Astrocyte (in vitro differentiated cells and primary cell): ENCODE measurements around the gene GKN2. TPM values are rescaled to one million over a fixed set of nuclear protein-coding genes. Genes with fewer than 3 reads are reported as not detected.

Experiments
- DNase-seq: peaks from one replicate; pipeline ENCODE4 v3.0.0-alpha.2; 2010; ENCODE audit warnings: low read depth
- FAIRE-seq: peaks from 2 replicates; lab custom pipeline; 2011; peaks lifted over from hg19 to GRCh38; lab: Jason Lieb, UNC
- H2AFZ ChIP-seq: 2 replicates; pipeline ENCODE4 v1.6.0; 2012; ENCODE audit warnings: low read depth, low read length, inconsistent platforms
- H3K27ac ChIP-seq: 2 replicates; pipeline ENCODE4 v1.5.1; 2011; ENCODE audit warnings: low read depth, low read length, inconsistent platforms
- H3K27me3 ChIP-seq: 2 replicates; pipeline ENCODE4 v1.6.0; 2011; ENCODE audit warnings: low read length, inconsistent platforms; ENCODE audit not compliant: insufficient read depth
- H3K36me3 ChIP-seq: 2 replicates; pipeline ENCODE4 v1.5.1; 2011; ENCODE audit warnings: low read length, inconsistent platforms; ENCODE audit not compliant: insufficient read depth
- H3K4me1 ChIP-seq: 2 replicates; pipeline ENCODE4 v1.5.1; 2011; ENCODE audit warnings: low read length, inconsistent platforms; ENCODE audit not compliant: insufficient read depth
- H3K4me2 ChIP-seq: 2 replicates; pipeline ENCODE4 v1.6.0; 2012; ENCODE audit warnings: low read length, inconsistent platforms
- H3K4me3 ChIP-seq: 2 replicates; pipeline ENCODE4 v1.5.1; 2011; ENCODE audit warnings: low read depth, mild to moderate bottlenecking, low read length, inconsistent platforms; ENCODE audit not compliant: insufficient read depth
- H3K79me2 ChIP-seq: 2 replicates; pipeline ENCODE4 v1.6.0; 2012; ENCODE audit warnings: mild to moderate bottlenecking, low read length, inconsistent platforms; ENCODE audit not compliant: insufficient read depth
- H3K9ac ChIP-seq: 2 replicates; pipeline ENCODE4 v1.6.0; 2012; ENCODE audit warnings: mild to moderate bottlenecking, low read length, inconsistent platforms
- H3K9me3 ChIP-seq: 2 replicates; pipeline ENCODE4 v1.5.1; 2012; ENCODE audit warnings: low read depth, mild to moderate bottlenecking, low read length, inconsistent platforms; ENCODE audit not compliant: insufficient read depth
- H4K20me1 ChIP-seq: 2 replicates; pipeline ENCODE4 v1.6.0; 2012; ENCODE audit warnings: low read length, inconsistent platforms; ENCODE audit not compliant: insufficient read depth
- H3K27ac Mint-ChIP-seq: one replicate; pipeline ENCODE4 v1.8.0; 2021; ENCODE audit warnings: mild to moderate bottlenecking, mixed read lengths; ENCODE audit not compliant: unreplicated experiment
- H3K27me3 Mint-ChIP-seq: one replicate; pipeline ENCODE4 v1.8.0; 2021; ENCODE audit warnings: low read depth, mixed read lengths; ENCODE audit not compliant: unreplicated experiment
- H3K36me3 Mint-ChIP-seq: one replicate; pipeline ENCODE4 v1.8.0; 2021; ENCODE audit warnings: low read depth, mixed read lengths; ENCODE audit not compliant: unreplicated experiment
- H3K4me1 Mint-ChIP-seq: one replicate; pipeline ENCODE4 v1.8.0; 2021; ENCODE audit warnings: low read depth, mixed read lengths; ENCODE audit not compliant: unreplicated experiment
- H3K4me3 Mint-ChIP-seq: one replicate; pipeline ENCODE4 v1.8.0; 2021; ENCODE audit warnings: mild to moderate bottlenecking, moderate library complexity, mixed read lengths; ENCODE audit not compliant: unreplicated experiment
- H3K9me3 Mint-ChIP-seq: one replicate; pipeline ENCODE4 v1.8.0; 2021; ENCODE audit warnings: mild to moderate bottlenecking, mixed read lengths; ENCODE audit not compliant: unreplicated experiment
- EZH2 ChIP-seq: IDR thresholded peaks from 2 replicates; pipeline ENCODE4 v1.6.1; 2012; ENCODE audit warnings: mild to moderate bottlenecking, low read length, inconsistent platforms; ENCODE audit not compliant: insufficient read depth
- total RNA-seq: library from RNA; stranded (reverse); gene quantifications from 2 replicates; pipeline ENCODE4 v1.2.1, GENCODE V29; 2021
- TF ChIP-seq, protein P1 (sequence below): IDR thresholded peaks from 2 replicates; pipeline ENCODE4 v1.5.1; 2011; ENCODE audit warnings: low read depth, mild to moderate bottlenecking, inconsistent platforms, low read length, moderate library complexity; ENCODE audit not compliant: insufficient read depth

The GKN2 gene
- total RNA-seq, 1 donor from 2014 or later: not detected

DNA sequence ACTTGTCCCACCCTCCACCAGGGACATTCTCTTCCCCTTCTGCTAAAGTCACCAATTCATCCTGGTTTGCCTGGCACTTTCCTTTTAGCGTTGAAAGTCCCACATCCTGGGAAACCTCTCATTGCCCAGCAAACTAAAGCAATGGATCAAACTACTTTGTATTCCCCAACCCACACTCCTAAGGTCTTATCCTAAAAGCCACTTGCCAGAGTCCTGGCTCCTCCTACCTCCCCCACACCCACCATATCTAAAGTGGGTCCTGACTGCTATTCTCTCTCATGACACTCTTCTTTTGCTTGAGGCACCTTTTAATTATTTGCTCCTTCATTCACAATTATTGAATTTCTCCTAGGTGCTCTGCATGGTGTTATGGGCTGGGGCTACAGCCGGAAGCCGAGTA is 40.6 kb downstream of the GKN2 start:
- DNase-seq (no peak), FAIRE-seq (no peak)
- Mint-ChIP-seq H3K4me1 (peaks cover 10% of the 10 kb centered on the region), H3K4me3 (no peak overlapping the region), H3K36me3 (no peaks in the 10 kb centered on the region), H3K27ac (no peak overlapping the region), H3K9me3 (no peaks in the 10 kb centered on the region), H3K27me3 (no peaks in the 10 kb centered on the region)
- Histone ChIP-seq H3K4me1 (peaks cover 12% of the 10 kb centered on the region), H3K27ac (no peak overlapping the region), H3K9ac (no peak overlapping the region), H2AFZ (no peak overlapping the region), H3K79me2 (no peaks in the 10 kb centered on the region), H3K36me3 (no peaks in the 10 kb centered on the region), H3K4me2 (no peak overlapping the region), H4K20me1 (no peaks in the 10 kb centered on the region), H3K9me3 (no peaks in the 10 kb centered on the region), H3K27me3 (no peaks in the 10 kb centered on the region), H3K4me3 (no peak overlapping the region)
- TF ChIP-seq, protein P1, sequence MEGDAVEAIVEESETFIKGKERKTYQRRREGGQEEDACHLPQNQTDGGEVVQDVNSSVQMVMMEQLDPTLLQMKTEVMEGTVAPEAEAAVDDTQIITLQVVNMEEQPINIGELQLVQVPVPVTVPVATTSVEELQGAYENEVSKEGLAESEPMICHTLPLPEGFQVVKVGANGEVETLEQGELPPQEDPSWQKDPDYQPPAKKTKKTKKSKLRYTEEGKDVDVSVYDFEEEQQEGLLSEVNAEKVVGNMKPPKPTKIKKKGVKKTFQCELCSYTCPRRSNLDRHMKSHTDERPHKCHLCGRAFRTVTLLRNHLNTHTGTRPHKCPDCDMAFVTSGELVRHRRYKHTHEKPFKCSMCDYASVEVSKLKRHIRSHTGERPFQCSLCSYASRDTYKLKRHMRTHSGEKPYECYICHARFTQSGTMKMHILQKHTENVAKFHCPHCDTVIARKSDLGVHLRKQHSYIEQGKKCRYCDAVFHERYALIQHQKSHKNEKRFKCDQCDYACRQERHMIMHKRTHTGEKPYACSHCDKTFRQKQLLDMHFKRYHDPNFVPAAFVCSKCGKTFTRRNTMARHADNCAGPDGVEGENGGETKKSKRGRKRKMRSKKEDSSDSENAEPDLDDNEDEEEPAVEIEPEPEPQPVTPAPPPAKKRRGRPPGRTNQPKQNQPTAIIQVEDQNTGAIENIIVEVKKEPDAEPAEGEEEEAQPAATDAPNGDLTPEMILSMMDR: no peak
- TF ChIP-seq EZH2: no peak

DNA sequence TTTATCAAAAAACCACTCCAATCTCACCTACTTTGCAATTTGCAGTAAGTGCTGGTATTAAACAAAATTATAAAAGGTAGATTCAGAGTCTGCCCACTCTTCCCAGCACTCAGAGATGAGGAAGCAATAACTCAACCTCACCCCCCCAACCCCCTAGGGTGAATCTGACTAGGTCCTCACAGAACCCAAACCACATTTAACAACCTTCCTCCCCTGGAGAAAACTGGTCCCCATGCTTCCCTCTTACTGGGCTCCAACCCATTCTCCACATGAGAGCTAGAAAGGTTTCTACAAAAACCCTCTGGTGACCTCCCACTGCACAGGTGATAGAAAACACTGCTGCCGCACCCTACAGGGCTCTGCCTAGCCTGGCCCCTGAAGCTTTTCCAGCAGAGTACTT is 41.0 kb downstream of the GKN2 start:
- Histone ChIP-seq H3K4me2 (no peak overlapping the region), H4K20me1 (no peaks in the 10 kb centered on the region), H3K4me3 (no peak overlapping the region), H3K27me3 (no peaks in the 10 kb centered on the region), H3K4me1 (peaks cover 12% of the 10 kb centered on the region), H2AFZ (no peak overlapping the region), H3K79me2 (no peaks in the 10 kb centered on the region), H3K36me3 (no peaks in the 10 kb centered on the region), H3K9ac (no peak overlapping the region), H3K27ac (no peak overlapping the region), H3K9me3 (no peaks in the 10 kb centered on the region)
- no peaks in the 10 kb centered on the region for H3K9me3 Mint-ChIP-seq
- peaks cover 10% of the 10 kb centered on the region for H3K4me1 Mint-ChIP-seq
- H3K36me3 Mint-ChIP-seq: no peaks in the 10 kb centered on the region
- H3K4me3 Mint-ChIP-seq: no peak overlapping the region
- no peak for DNase-seq
- no peaks in the 10 kb centered on the region for H3K27me3 Mint-ChIP-seq
- no peak for FAIRE-seq
- no peak overlapping the region for H3K27ac Mint-ChIP-seq
- TF ChIP-seq, protein P1: no peak
- TF ChIP-seq EZH2: no peak

DNA sequence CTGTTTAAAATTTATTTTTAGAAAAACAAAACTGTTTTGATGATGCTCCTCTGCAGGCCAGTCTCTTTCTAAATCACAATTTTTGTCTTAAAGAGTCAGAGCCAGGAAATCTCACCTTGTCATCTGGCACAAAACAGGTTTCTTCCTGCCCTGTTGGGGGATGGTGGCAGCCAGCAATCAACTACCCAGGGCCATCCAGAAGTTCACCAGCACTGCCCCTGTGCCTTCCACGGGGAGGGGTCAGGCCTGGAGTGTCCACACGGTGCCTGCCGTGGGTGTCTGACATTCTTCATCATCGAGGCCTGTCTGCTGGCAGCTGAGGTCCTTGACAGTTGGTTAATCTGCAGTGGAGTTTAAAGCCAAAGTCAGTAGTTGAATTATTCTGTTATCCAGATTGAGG is 41.4 kb downstream of the GKN2 start:
- Histone ChIP-seq H3K4me2 (no peak overlapping the region), H3K9ac (no peak overlapping the region), H3K4me3 (no peak overlapping the region), H3K27ac (no peak overlapping the region), H3K27me3 (no peaks in the 10 kb centered on the region), H4K20me1 (no peaks in the 10 kb centered on the region), H3K4me1 (peaks cover 12% of the 10 kb centered on the region), H3K36me3 (no peaks in the 10 kb centered on the region), H2AFZ (no peak overlapping the region), H3K79me2 (no peaks in the 10 kb centered on the region), H3K9me3 (no peaks in the 10 kb centered on the region)
- no peak overlapping the region for H3K27ac Mint-ChIP-seq
- peaks cover 10% of the 10 kb centered on the region for H3K4me1 Mint-ChIP-seq
- no peak overlapping the region for H3K4me3 Mint-ChIP-seq
- DNase-seq: no peak
- TF ChIP-seq EZH2: no peak
- TF ChIP-seq, protein P1: no peak
- no peaks in the 10 kb centered on the region for H3K27me3 Mint-ChIP-seq
- no peaks in the 10 kb centered on the region for H3K36me3 Mint-ChIP-seq
- no peak for FAIRE-seq
- H3K9me3 Mint-ChIP-seq: no peaks in the 10 kb centered on the region
